Thyroid gland (tissue), 4 donors: ENCODE results near the gene ZNF467.

Experiments
- POLR2A ChIP-seq, 2 donors: fragments of 450-650 bp; IDR thresholded peaks; one replicate each; pipeline ENCODE4 v1.6.1; 2017; ENCODE audit warnings: antibody characterized with exemption in 2 of 2, mild to moderate bottlenecking in 2 of 2, moderate library complexity in 1 of 2
- TF ChIP-seq, protein P1 (sequence below), 6 experiments: fragments of 200-600 bp in 3 of 6; fragments of 450-650 bp in 3 of 6; sonication (generic) in 3 of 6; IDR thresholded peaks; one replicate each; pipeline ENCODE4 v1.5.1; 2016 to 2019; ENCODE audit warnings: antibody characterized with exemption in 6 of 6, mild to moderate bottlenecking in 2 of 6, inconsistent platforms in 1 of 6, moderate library complexity in 1 of 6

DNA sequence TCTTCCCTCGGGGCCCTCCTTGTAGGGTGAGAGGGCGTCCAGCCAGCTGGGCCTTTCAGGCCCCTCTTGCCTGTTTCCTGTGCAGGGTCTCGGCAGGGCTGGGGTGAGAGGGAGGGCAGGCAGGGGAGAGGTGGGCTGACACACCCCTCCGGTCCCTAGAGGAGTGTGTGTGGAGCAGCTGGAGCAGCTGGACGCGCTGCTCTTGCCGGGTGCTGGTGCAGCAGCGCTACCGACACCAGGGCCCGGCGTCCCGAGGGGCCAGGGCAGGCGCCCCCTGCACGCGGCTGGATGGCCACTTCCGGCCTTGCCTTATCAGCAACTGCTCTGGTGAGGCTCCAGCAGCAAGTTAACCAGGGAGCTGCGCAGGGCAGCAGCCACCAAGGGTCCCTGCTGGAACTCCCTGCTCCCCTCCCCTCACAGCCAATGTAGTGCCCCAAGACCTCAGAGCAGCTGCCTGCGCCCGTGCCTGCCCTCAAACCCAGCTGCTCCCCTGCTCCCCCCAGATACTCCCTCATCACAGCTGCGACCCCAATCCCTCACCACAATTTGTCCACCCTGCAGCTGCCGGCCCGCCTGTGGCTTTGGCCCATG is 49.1 kb upstream of the ZNF467 start:
- TF ChIP-seq, protein P1, sequence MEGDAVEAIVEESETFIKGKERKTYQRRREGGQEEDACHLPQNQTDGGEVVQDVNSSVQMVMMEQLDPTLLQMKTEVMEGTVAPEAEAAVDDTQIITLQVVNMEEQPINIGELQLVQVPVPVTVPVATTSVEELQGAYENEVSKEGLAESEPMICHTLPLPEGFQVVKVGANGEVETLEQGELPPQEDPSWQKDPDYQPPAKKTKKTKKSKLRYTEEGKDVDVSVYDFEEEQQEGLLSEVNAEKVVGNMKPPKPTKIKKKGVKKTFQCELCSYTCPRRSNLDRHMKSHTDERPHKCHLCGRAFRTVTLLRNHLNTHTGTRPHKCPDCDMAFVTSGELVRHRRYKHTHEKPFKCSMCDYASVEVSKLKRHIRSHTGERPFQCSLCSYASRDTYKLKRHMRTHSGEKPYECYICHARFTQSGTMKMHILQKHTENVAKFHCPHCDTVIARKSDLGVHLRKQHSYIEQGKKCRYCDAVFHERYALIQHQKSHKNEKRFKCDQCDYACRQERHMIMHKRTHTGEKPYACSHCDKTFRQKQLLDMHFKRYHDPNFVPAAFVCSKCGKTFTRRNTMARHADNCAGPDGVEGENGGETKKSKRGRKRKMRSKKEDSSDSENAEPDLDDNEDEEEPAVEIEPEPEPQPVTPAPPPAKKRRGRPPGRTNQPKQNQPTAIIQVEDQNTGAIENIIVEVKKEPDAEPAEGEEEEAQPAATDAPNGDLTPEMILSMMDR (IDR thresholded peaks at IDR 0.05) = no peak
- TF ChIP-seq POLR2A (IDR thresholded peaks at IDR 0.05) = no peak
